ENCODE measurements around the gene KRTAP10-7.
A peak's percentile ranks its signal among the peaks of the same experiment; 100 is the strongest.
"Not testable (repeated sequence)": the region's sequence is repeated elsewhere in the genome, so short reads cannot be mapped to it uniquely, and the experiment has no call there.

KRTAP10-7 gene

GRCh38 chr21:44637018-44637850 is 36.8 kb downstream of the KRTAP10-7 start, which contains the start of gene KRTAP10-10:
KRTAP10-10 (plus strand) TSS chr21:44637356; CDS start chr21:44637418, 62 bp downstream.
- peak; percentile 28 for DNase-seq

- DNase-seq: not testable (repeated sequence)
Observed at GRCh38 chr21:44637851-44638348, 37.5 kb downstream of the KRTAP10-7 start.

- not testable (repeated sequence) for DNase-seq
Observed at GRCh38 chr21:44638506-44639330, 38.3 kb downstream of the KRTAP10-7 start.

GRCh38 chr21:44639331-44639655 is 38.9 kb downstream of the KRTAP10-7 start:
- DNase-seq: no peak

GRCh38 chr21:44640761-44641160 is 40.4 kb downstream of the KRTAP10-7 start:
- no peak for DNase-seq

GRCh38 chr21:44643741-44644310 is 43.4 kb downstream of the KRTAP10-7 start:
- no peak for DNase-seq

DNA sequence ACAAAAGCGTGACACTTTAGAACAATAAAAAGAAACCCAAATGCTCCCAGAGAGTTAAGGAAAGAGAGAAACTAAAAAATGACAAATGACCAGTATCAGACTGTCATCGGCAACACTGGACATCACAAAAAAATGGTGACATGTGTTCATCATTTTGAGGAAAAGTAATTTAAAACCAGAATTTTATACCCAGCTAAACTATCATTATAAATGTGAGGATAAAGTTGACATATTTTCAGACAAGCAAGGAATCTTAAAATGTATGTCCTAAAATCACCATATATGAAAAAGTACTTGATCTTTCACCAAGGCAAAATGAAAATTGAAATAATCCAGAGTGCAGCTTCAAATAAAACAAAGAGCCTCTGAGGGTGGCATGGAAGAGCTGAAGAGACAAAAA is 44.5 kb downstream of the KRTAP10-7 start:
- no peak for DNase-seq

GRCh38 chr21:44646366-44647221 is 46.2 kb downstream of the KRTAP10-7 start, which contains the start of gene KRTAP10-11:
KRTAP10-11 (plus strand) TSS chr21:44646414; CDS start chr21:44646459, 45 bp downstream.
- peak; percentile 64 for DNase-seq

- no peak for DNase-seq
Observed at GRCh38 chr21:44647222-44647552, 46.8 kb downstream of the KRTAP10-7 start.

- no peak for DNase-seq
Observed at GRCh38 chr21:44648557-44649311, 48.3 kb downstream of the KRTAP10-7 start.

GRCh38 chr21:44649521-44650100 is 49.2 kb downstream of the KRTAP10-7 start:
- DNase-seq: no peak

DNA sequence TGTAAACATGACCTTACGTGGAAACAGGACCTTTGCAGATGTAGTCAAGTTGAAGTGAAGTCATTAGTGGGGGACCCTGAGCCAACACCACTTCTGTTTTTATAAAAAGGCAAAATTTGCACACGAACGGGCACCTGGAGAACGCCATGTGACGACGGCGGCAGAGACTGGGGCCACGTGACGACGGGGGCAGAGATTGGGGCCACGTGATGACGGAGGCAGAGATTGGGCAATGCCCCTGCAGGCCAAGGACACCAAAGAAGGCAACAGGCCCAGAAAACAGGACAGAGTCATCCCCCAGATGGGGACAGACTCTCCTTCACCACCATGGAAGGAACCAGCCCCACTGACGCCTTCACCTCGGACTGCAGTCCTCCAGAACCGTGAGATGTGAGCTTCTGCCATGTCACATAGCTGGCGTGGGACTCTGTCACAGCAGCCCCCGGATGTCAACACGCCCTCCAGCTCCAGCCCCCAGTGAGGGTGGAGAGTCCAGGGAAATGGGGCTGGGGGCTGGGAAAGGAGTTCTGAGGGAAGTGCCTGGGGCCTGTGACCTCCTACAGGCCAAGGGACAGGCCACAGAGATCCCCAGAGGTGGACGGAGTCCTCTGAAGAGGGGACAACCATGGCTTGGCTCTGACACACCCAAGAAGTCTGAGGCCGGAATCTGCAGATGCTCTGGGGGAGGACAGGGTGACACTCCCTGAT is 50.0 kb downstream of the KRTAP10-7 start:
- no peak for DNase-seq

DNA sequence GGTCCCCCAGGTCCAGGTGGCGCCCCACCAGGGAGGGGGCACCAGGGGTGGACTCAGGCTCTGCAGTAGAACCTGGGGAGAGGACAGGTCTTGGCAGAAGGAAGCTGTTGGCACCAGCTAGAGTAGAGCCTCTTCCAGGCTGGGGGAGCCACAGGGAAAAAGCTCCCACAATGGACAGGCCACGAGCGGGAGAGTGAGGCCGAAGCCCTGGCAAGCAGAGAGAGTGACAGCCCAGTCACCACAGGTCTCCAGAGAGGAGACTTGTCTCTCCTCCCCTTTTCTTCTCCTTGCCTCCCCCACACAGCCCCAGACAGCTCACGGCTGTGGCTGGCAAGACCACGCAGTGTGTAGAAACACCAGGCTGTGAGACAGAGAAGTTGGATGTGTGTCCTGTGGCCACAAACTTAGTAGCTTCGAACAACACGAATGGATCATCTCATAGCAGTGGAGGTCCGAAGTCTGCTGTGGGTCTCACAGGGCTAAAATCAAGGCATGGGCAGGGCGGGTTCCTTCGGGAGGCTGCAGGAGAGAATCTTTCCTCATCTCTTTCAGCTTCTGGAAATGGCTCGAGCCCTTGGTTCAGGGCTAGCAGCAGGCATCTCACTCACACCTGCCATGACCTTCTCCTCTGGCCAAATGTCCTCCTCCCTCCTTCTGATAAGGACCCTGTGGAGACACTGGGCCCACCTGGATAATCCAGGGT is 50.7 kb downstream of the KRTAP10-7 start:
- DNase-seq: no peak

Data from NCI-H2171 treated with DMSO at 0.1 percent for 48 hours (cell line).